IMR-90 (cell line): ENCODE data around the gene MNAT1. TPM values are rescaled to one million over a fixed set of nuclear protein-coding genes. Genes with fewer than 3 reads are reported as not detected.

Experiments used
- ATAC-seq: fragments of 200-7000 bp; cut with Tn5 transposase; 2 replicates; pipeline ENCODE4 v1.9.1; 2020; ENCODE audit warnings: low read depth, mild to moderate bottlenecking, moderate library complexity
- BruUV-seq: library from RNA; stranded (reverse); fragments of 400-500 nt; replicated peaks from 2 replicates; lab custom pipeline; 2021; lab: Mats Ljungman, UMichigan
- CTCF ChIA-PET: fragments of 300-600 bp; formaldehyde crosslinking; extraction: SDS; loops from one replicate; lab custom pipeline; 2021; ENCODE audit warnings: antibody characterized with exemption; lab: Yijun Ruan, JAX
- POLR2A ChIA-PET: fragments of 300-600 bp; sonication (Branson Sonifier 250); formaldehyde crosslinking; loops from one replicate; lab custom pipeline; 2022; ENCODE audit warnings: antibody characterized with exemption; ENCODE audit not compliant: unreplicated experiment; lab: Charles Lee
- DNase-seq: peaks from one replicate; pipeline ENCODE4 v3.0.0; 2013
- H2AFZ ChIP-seq: replicated peaks from 2 replicates; pipeline ENCODE3; 2013; ENCODE audit warnings: low read length, mild to moderate bottlenecking; ENCODE audit not compliant: poor library complexity
- H2AK5ac ChIP-seq: 2 replicates; pipeline ENCODE4 v1.6.1; 2013; ENCODE audit warnings: low read depth, low read length, inconsistent platforms
- H2AK9ac ChIP-seq: replicated peaks from 2 replicates; pipeline ENCODE3; 2013; ENCODE audit warnings: mild to moderate bottlenecking, low read depth, low read length, moderate library complexity; ENCODE audit not compliant: poor library complexity
- H2BK120ac ChIP-seq: 2 replicates; pipeline ENCODE4 v1.6.1; 2013; ENCODE audit warnings: low read depth, low read length, inconsistent platforms
- H2BK15ac ChIP-seq: 3 replicates; pipeline ENCODE4 v1.6.1; 2013; ENCODE audit warnings: low read depth, low read length, inconsistent platforms
- H2BK20ac ChIP-seq: 2 replicates; pipeline ENCODE4 v1.6.1; 2013; ENCODE audit warnings: low read depth, mild to moderate bottlenecking, inconsistent platforms, low read length, moderate library complexity
- H2BK5ac ChIP-seq: 2 replicates; pipeline ENCODE4 v1.6.1; 2013; ENCODE audit warnings: mild to moderate bottlenecking, low read depth, low read length, inconsistent platforms; ENCODE audit not compliant: poor library complexity, severe bottlenecking
- H3K14ac ChIP-seq: replicated peaks from 2 replicates; pipeline ENCODE4 v1.6.1; 2013; ENCODE audit warnings: low read depth, low read length, inconsistent platforms
- H3K18ac ChIP-seq: 2 replicates; pipeline ENCODE4 v1.6.1; 2013; ENCODE audit warnings: low read depth, low read length, control low read depth
- H3K23ac ChIP-seq: 2 replicates; pipeline ENCODE4 v1.6.1; 2013; ENCODE audit warnings: low read depth, low read length, inconsistent platforms
- H3K27ac ChIP-seq: 2 replicates; pipeline ENCODE4 v1.5.1; 2013; ENCODE audit warnings: mild to moderate bottlenecking, control low read depth, low read length; ENCODE audit not compliant: insufficient read depth
- H3K27me3 ChIP-seq: 2 replicates; pipeline ENCODE4 v1.6.1; 2013; ENCODE audit warnings: low read length; ENCODE audit not compliant: control insufficient read depth, insufficient read depth
- H3K36me3 ChIP-seq: 2 replicates; pipeline ENCODE4 v1.6.1; 2013; ENCODE audit warnings: low read length, mixed read lengths; ENCODE audit not compliant: control insufficient read depth, insufficient read depth
- H3K4ac ChIP-seq: 2 replicates; pipeline ENCODE4 v1.6.1; 2013; ENCODE audit warnings: low read depth, low read length, inconsistent platforms
- H3K4me1 ChIP-seq: 2 replicates; pipeline ENCODE4 v1.6.1; 2013; ENCODE audit warnings: low read length, mixed read lengths; ENCODE audit not compliant: control insufficient read depth, insufficient read depth
- H3K4me2 ChIP-seq: 2 replicates; pipeline ENCODE4 v1.6.1; 2013; ENCODE audit warnings: low read depth, mild to moderate bottlenecking, control low read depth, low read length, moderate library complexity
- H3K4me3 ChIP-seq: 2 replicates; pipeline ENCODE4 v1.5.1; 2013; ENCODE audit warnings: low read depth, mild to moderate bottlenecking, control low read depth, low read length, moderate library complexity; ENCODE audit not compliant: insufficient read depth
- H3K56ac ChIP-seq: 2 replicates; pipeline ENCODE4 v1.6.1; 2013; ENCODE audit warnings: low read length, inconsistent platforms; ENCODE audit not compliant: insufficient read depth; ENCODE audit errors: extremely low read depth
- H3K79me1 ChIP-seq, 2 experiments: 2 replicates each; pipeline ENCODE4 v1.6.1; 2013; ENCODE audit warnings: low read length in 2 of 2, inconsistent platforms in 1 of 2, low read depth in 1 of 2
- H3K9ac ChIP-seq: 2 replicates; pipeline ENCODE4 v1.6.1; 2013; ENCODE audit warnings: low read depth, low read length, control low read depth
- H3K9me1 ChIP-seq: 2 replicates; pipeline ENCODE4 v1.6.1; 2013; ENCODE audit warnings: low read length, inconsistent platforms; ENCODE audit not compliant: insufficient read depth
- H3K9me3 ChIP-seq: 2 replicates; pipeline ENCODE4 v1.6.1; 2013; ENCODE audit warnings: low read length; ENCODE audit not compliant: control insufficient read depth, insufficient read depth
- H4K20me1 ChIP-seq: 2 replicates; pipeline ENCODE4 v1.6.1; 2013; ENCODE audit warnings: low read length, inconsistent platforms; ENCODE audit not compliant: insufficient read depth
- H4K5ac ChIP-seq: 2 replicates; pipeline ENCODE4 v1.6.1; 2013; ENCODE audit warnings: mild to moderate bottlenecking, low read depth, low read length, control low read depth
- H4K8ac ChIP-seq, 2 experiments: 2 replicates each; pipeline ENCODE4 v1.6.1; 2013; ENCODE audit warnings: low read depth in 2 of 2, low read length in 2 of 2, control low read depth in 1 of 2, inconsistent platforms in 1 of 2
- H4K91ac ChIP-seq: 2 replicates; pipeline ENCODE4 v1.6.1; 2013; ENCODE audit warnings: low read depth, low read length, inconsistent platforms; ENCODE audit not compliant: insufficient read depth
- CTCF ChIP-seq: conservative IDR thresholded peaks from 2 replicates; pipeline ENCODE4 v1.5.1; 2012; ENCODE audit warnings: mild to moderate bottlenecking, low read depth, low read length, improper control_type of control experiment
- RAD21 ChIP-seq: IDR thresholded peaks from 2 replicates; pipeline ENCODE4 v1.6.1; 2012; ENCODE audit warnings: low read length, improper control_type of control experiment
- SMC3 ChIP-seq: fragments of 150-350 bp; IDR thresholded peaks from 2 replicates; pipeline ENCODE4 v1.6.1; 2016; ENCODE audit warnings: low read depth, mild to moderate bottlenecking, antibody characterized with exemption, low read length, moderate library complexity
- WGBS, 2 experiments: methylation state at CpG; one replicate each; pipeline versions ENCODE4 v1.1.5 to v1.1.7; 2013; ENCODE audit warnings: missing lambda C conversion rate in 2 of 2; ENCODE audit not compliant: insufficient read length in 1 of 2; ENCODE audit errors: extremely low coverage in 2 of 2; 5-methylcytosine and 5-hydroxymethylcytosine counted together
- dilution Hi-C: fragments of 300-500 bp; cut with HindIII; formaldehyde crosslinking; loops from one replicate; pipeline ENCODE4 v1.14.3; 2018; ENCODE audit warnings: low sequenced_read_pairs; ENCODE audit not compliant: unreplicated experiment
- in situ Hi-C: fragments of 300-500 bp; cut with MboI; formaldehyde crosslinking; loops from 3 replicates; pipeline ENCODE4 v1.14.3; 2019; ENCODE audit warnings: low sequenced_read_pairs, inconsistent platforms, mixed read lengths
- intact Hi-C: fragments of 100-400 bp; cut with micrococcal nuclease; formaldehyde crosslinking; loops from 2 replicates; pipeline ENCODE4 v1.10.0; 2022
- polyA plus RNA-seq, 3 experiments: library from polyadenylated mRNA; depleted of rRNA; stranded (reverse); fragments of >200 nt; gene quantifications; 2 replicates each; pipeline ENCODE4 v1.2.3, GENCODE V29; 2012; ENCODE audit warnings: low replicate concordance in 1 of 3
- total RNA-seq: library from RNA; depleted of rRNA; stranded (reverse); fragments of >200 nt; gene quantifications from 2 replicates; pipeline ENCODE4 v1.2.3, GENCODE V29; 2012

MNAT1 gene
- total and polyA plus RNA-seq, 2 of the 4 experiments (the other 2 are of a cell fraction): 48.2 to 53.0 TPM

DNA sequence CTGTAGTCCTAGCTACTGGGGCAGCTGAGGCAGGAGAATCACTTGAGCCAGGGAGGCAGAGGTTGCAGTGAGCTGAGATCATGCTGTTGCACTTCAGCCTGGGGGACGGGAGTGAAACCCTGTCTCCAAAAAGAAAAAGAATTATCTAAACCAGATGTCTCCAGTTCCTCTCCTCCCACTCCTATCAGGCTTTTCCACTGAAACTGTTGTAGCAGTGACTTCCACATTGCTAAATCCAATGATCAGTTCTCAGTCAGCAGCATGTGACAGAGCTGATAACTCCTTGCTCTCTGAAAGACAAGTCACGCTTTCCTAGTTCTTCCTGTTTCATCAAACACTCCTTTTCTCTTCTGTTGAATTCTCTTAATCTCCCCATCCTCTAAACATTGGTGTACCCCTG, 255.0 kb downstream of the MNAT1 start:
- Histone ChIP-seq H2AFZ (no peak overlapping the region), H3K9me3 (no peaks in the 10 kb centered on the region), H3K56ac (no peak overlapping the region), H3K9me1 (peaks cover 10% of the 10 kb centered on the region), H3K36me3 (peaks cover 25% of the 10 kb centered on the region), H3K4me2 (no peak overlapping the region), H3K27ac (no peak overlapping the region), H2BK120ac (no peak overlapping the region), H3K79me1 (peaks cover 10 to 50% of the 10 kb centered on the region in 2 experiments; a peak in 3 of 4 replicates), H3K27me3 (no peaks in the 10 kb centered on the region), H4K91ac (no peak overlapping the region), H3K4me3 (no peak overlapping the region), H4K8ac (no peak overlapping the region), H3K18ac (no peak overlapping the region), H3K14ac (no peak overlapping the region), H3K4me1 (peaks cover 3% of the 10 kb centered on the region; the same call in 1 of the 2 replicates), H2BK20ac (no peak overlapping the region), H2AK9ac (no peak overlapping the region), H4K20me1 (no peaks in the 10 kb centered on the region), H3K4ac (no peak overlapping the region), H3K9ac (no peak overlapping the region), H2BK15ac (no peak overlapping the region), H3K23ac (no peak overlapping the region), H2AK5ac (no peak overlapping the region), H2BK5ac (no peak overlapping the region), H4K5ac (no peak overlapping the region)
- ATAC-seq (peak; percentile 21; the same call in 1 of the 2 replicates), DNase-seq (peak; percentile 21)
- 100% methylated on average over 2 of the region's 2 CpGs; no CpG with 5 or more reads in 1 of the 2 experiments for WGBS, 2 experiments
- in situ Hi-C loops (loop anchor here (25.0 kb wide), 1 partner anchor 352 kb away; the partner anchor contains the start of gene SIX1), intact Hi-C loops (no loop called here), dilution Hi-C loops (no loop called here)
- no TSS peak for BruUV-seq
- TF ChIP-seq CTCF (no peak), SMC3 (no peak), RAD21 (no peak)
- CTCF ChIA-PET: no interaction called here
- POLR2A ChIA-PET: no interaction called here
